K562 (cell line): ENCODE results near the gene RRAGD. TPM values are rescaled to one million over a fixed set of nuclear protein-coding genes. Genes with fewer than 3 reads are reported as not detected.

Experiments used
- ATAC-seq: fragments of 200-7000 bp; cut with Tn5 transposase; 3 replicates; pipeline ENCODE4 v1.9.1; 2020; ENCODE audit warnings: moderate library complexity
- BruUV-seq: library from RNA; stranded (reverse); fragments of 400-500 nt; replicated peaks from 2 replicates; lab custom pipeline; 2021; lab: Mats Ljungman, UMichigan
- CTCF ChIA-PET: fragments of 300-600 bp; formaldehyde crosslinking; extraction: SDS; loops from one replicate; lab custom pipeline; 2021; ENCODE audit warnings: low intra/inter-chr PET ratio; lab: Yijun Ruan, JAX
- POLR2A ChIA-PET: fragments of 300-600, 350-650 bp; sonication (Branson Sonifier 250); formaldehyde crosslinking; extraction: SDS; loops from one replicate; lab custom pipeline; 2021; ENCODE audit warnings: antibody characterized with exemption, inconsistent platforms; lab: Yijun Ruan, JAX
- DNase-seq, 4 experiments: peaks; one replicate each; pipeline versions ENCODE4 v3.0.0 to v3.0.0-alpha.2; 2011 to 2018; ENCODE audit warnings: low spot score in 3 of 4, mixed read lengths in 3 of 4; ENCODE audit errors: extremely low read depth in 1 of 4
- FAIRE-seq: peaks from 2 replicates; lab custom pipeline; 2011; peaks lifted over from hg19 to GRCh38; lab: Jason Lieb, UNC
- H2AFZ ChIP-seq: 2 replicates; pipeline ENCODE4 v1.6.0; 2011; ENCODE audit warnings: low read depth, low read length, control low read depth, inconsistent platforms
- H3K27ac ChIP-seq: fragments of 200-600 bp; 3 replicates; pipeline ENCODE4 v1.8.0; 2011; ENCODE audit warnings: low read depth, mild to moderate bottlenecking, control low read depth, inconsistent platforms, low read length, moderate library complexity, mixed read lengths; ENCODE audit errors: extremely low read depth
- H3K27me3 ChIP-seq, 2 experiments: fragments of 300-600 bp in 1 of 2; 2 replicates in 1 of 2; 3 replicates in 1 of 2; pipeline versions ENCODE4 v1.6.0 to v1.8.0; 2011; ENCODE audit warnings: inconsistent platforms in 2 of 2, low read length in 2 of 2, mild to moderate bottlenecking in 1 of 2, mixed read lengths in 1 of 2, moderate library complexity in 1 of 2; ENCODE audit not compliant: control insufficient read depth in 2 of 2, insufficient read depth in 2 of 2
- H3K36me3 ChIP-seq: fragments of 300-600 bp; 3 replicates; pipeline ENCODE4 v1.8.0; 2011; ENCODE audit warnings: mild to moderate bottlenecking, low read length, inconsistent platforms; ENCODE audit not compliant: control insufficient read depth, insufficient read depth
- H3K4me1 ChIP-seq, 2 experiments: fragments of 200-600 bp in 1 of 2; replicated peaks in 1 of 2; 2 replicates in 1 of 2; 3 replicates in 1 of 2; pipeline versions ENCODE4 v1.5.1 to v1.8.0; 2011; ENCODE audit warnings: inconsistent platforms in 2 of 2, low read length in 2 of 2, mild to moderate bottlenecking in 1 of 2, mixed read lengths in 1 of 2, moderate library complexity in 1 of 2; ENCODE audit not compliant: control insufficient read depth in 2 of 2, insufficient read depth in 2 of 2
- H3K4me2 ChIP-seq: 2 replicates; pipeline ENCODE4 v1.6.1; 2011; ENCODE audit warnings: low read length, control low read depth, inconsistent platforms, mixed read lengths; ENCODE audit not compliant: insufficient read depth
- H3K4me3 ChIP-seq: fragments of 200-600 bp; sonication (generic), shearing (Covaris generic); 2 replicates; pipeline ENCODE4 v1.5.1; 2016; ENCODE audit warnings: control low read depth, inconsistent platforms
- H3K79me2 ChIP-seq: fragments of 200-600 bp; 3 replicates; pipeline ENCODE4 v1.8.0; 2011; ENCODE audit warnings: low read length, inconsistent platforms; ENCODE audit not compliant: control insufficient read depth, insufficient read depth
- H3K9ac ChIP-seq, 2 experiments: 2 replicates each; pipeline versions ENCODE4 v1.6.0 to v1.6.1; 2011; ENCODE audit warnings: low read depth in 2 of 2, low read length in 2 of 2, control low read depth in 1 of 2, inconsistent platforms in 1 of 2, mild to moderate bottlenecking in 1 of 2, mixed read lengths in 1 of 2; ENCODE audit not compliant: insufficient read depth in 1 of 2
- H3K9me1 ChIP-seq: one replicate; pipeline ENCODE4 v1.6.0; 2011; ENCODE audit warnings: inconsistent platforms, mild to moderate bottlenecking, low read length, moderate library complexity; ENCODE audit not compliant: control insufficient read depth, insufficient read depth
- H3K9me3 ChIP-seq: replicated peaks from 2 replicates; pipeline ENCODE4 v1.5.1; 2011; ENCODE audit warnings: low read depth, low read length, inconsistent platforms; ENCODE audit not compliant: control insufficient read depth, insufficient read depth
- H4K20me1 ChIP-seq: replicated peaks from 2 replicates; pipeline ENCODE4 v1.6.1; 2011; ENCODE audit warnings: low read length, inconsistent platforms, mixed read lengths; ENCODE audit not compliant: control insufficient read depth, insufficient read depth
- MYBL2 ChIP-seq, 2 experiments: fragments of 450-650 bp in 1 of 2; sonication (generic) in 1 of 2; formaldehyde crosslinking in 1 of 2; IDR thresholded peaks; 2 replicates each; pipeline versions ENCODE4 v1.6.1 to v1.8.1; 2017 to 2022; ENCODE audit warnings: borderline replicate concordance in 1 of 2, inconsistent platforms in 1 of 2, low read depth in 1 of 2, mild to moderate bottlenecking in 1 of 2, missing genetic modification reagents in 1 of 2, moderate library complexity in 1 of 2
- WGBS: fragments of 100-300 bp; shearing (Covaris generic); methylation state at CpG from one replicate; pipeline ENCODE4 v1.1.6; 2016; ENCODE audit warnings: low coverage, mixed read lengths; ENCODE audit not compliant: insufficient coverage; ENCODE audit errors: missing lambda C conversion rate; 5-methylcytosine and 5-hydroxymethylcytosine counted together
- in situ Hi-C: fragments of 300-500 bp; cut with MboI; formaldehyde crosslinking; loops from 4 replicates; pipeline ENCODE4 v1.15.0; 2018; ENCODE audit warnings: inconsistent platforms, mixed read lengths
- intact Hi-C: fragments of 100-400 bp; cut with micrococcal nuclease; formaldehyde crosslinking; loops from 2 replicates; pipeline ENCODE4 v1.14.2; 2022
- polyA plus RNA-seq, 8 experiments: library from polyadenylated mRNA; depleted of rRNA in 4 of 8; stranded (reverse) in 5 of 8; unstranded in 3 of 8; fragments of >200 nt; fragmentation: Nextera tagmentation in 2 of 8; fragmentation: Illumina TruSeq in 1 of 8; extraction: Ambion mirVana in 2 of 8; extraction: Trizol in 1 of 8; gene quantifications; 2 replicates each; pipeline versions ENCODE4 v1.2.1 to v1.2.3, GENCODE V29; 2011 to 2014; ENCODE audit warnings: inconsistent platforms in 1 of 8, missing spikeins in 1 of 8
- total RNA-seq, 7 experiments: library from RNA; depleted of rRNA in 6 of 7; stranded (reverse); fragments of >200 nt in 6 of 7; fragmentation: Illumina TruSeq in 2 of 7; extraction: Trizol in 2 of 7; gene quantifications; 2 replicates each; pipeline versions ENCODE4 v1.2.1 to v1.2.3, GENCODE V29; 2011 to 2021; ENCODE audit warnings: low replicate concordance in 1 of 7
- TF ChIP-seq, protein P1 (sequence below): fragments of 450-650 bp; conservative IDR thresholded peaks from 2 replicates; pipeline ENCODE4 v1.6.1; 2016; ENCODE audit warnings: missing genetic modification characterization, low read depth, mild to moderate bottlenecking, missing compliant biosample characterization, moderate library complexity
- TF ChIP-seq, protein P2 (sequence below): sonication (generic); formaldehyde crosslinking; IDR thresholded peaks from 2 replicates; pipeline ENCODE4 v1.5.0; 2020; ENCODE audit warnings: missing genetic modification reagents

Gene RRAGD
- total and polyA plus RNA-seq, 9 of the 15 experiments (the other 6 are each of a cell fraction or from before 2014, with no cell fraction given), result 0.03 to 0.07 (median 0.04) TPM; not detected in 6

DNA sequence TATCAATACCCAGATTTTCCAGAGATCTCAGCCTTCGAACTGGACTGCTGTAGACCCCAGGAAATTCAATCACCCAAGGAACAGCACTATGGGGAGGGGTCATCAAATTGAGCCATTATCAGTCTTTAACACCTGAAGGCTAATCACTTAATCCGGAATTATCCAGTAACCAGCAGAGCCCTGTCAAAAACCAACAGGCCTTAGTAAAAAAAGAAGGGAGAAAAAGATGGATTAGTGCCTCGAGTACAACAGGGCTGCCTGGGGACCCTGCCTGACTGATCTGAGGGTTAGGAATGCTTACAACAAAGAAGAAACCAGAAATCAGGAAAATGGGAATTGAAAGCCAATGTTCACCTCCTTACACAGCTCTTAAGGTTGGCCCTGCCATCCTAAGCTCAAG, 7.6 kb downstream of the RRAGD start:
- H3K9me1 ChIP-seq, result peaks cover 2% of the 10 kb centered on the region
- TF ChIP-seq MYBL2 (IDR thresholded peaks at IDR 0.05; ENCODE audit: low read depth) (no peak), MYBL2 (CRISPR knock-in tag; IDR thresholded peaks at IDR 0.05; ENCODE audit: borderline replicate concordance) (no peak)
- TF ChIP-seq, protein P1, sequence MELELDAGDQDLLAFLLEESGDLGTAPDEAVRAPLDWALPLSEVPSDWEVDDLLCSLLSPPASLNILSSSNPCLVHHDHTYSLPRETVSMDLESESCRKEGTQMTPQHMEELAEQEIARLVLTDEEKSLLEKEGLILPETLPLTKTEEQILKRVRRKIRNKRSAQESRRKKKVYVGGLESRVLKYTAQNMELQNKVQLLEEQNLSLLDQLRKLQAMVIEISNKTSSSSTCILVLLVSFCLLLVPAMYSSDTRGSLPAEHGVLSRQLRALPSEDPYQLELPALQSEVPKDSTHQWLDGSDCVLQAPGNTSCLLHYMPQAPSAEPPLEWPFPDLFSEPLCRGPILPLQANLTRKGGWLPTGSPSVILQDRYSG (tag), result no peak
- TF ChIP-seq, protein P2, sequence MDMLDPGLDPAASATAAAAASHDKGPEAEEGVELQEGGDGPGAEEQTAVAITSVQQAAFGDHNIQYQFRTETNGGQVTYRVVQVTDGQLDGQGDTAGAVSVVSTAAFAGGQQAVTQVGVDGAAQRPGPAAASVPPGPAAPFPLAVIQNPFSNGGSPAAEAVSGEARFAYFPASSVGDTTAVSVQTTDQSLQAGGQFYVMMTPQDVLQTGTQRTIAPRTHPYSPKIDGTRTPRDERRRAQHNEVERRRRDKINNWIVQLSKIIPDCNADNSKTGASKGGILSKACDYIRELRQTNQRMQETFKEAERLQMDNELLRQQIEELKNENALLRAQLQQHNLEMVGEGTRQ, result no peak
- BruUV-seq, result no TSS peak
- no peaks in the 10 kb centered on the region for H3K4me1 ChIP-seq
- no peaks in the 10 kb centered on the region for H3K9me3 ChIP-seq
- H4K20me1 ChIP-seq, result 0 out of 2 replicates have a peak, but pooled peaks cover 4% of the 10 kb centered on the region
- no peak overlapping the region for H3K9ac ChIP-seq
- H3K27ac ChIP-seq, result no peak overlapping the region
- DNase-seq (no peak), ATAC-seq (no peak), FAIRE-seq (no peak)
- POLR2A ChIA-PET, result no interaction called here
- CTCF ChIA-PET, result no interaction called here
- no peak overlapping the region for H2AFZ ChIP-seq
- intact Hi-C loops (no loop called here), in situ Hi-C loops (no loop called here)
- no peak overlapping the region for H3K4me3 ChIP-seq
- WGBS, result 4% methylated on average over 3 of the region's 3 CpGs
- H3K4me2 ChIP-seq, result no peak overlapping the region
- H3K27me3 ChIP-seq, result peaks cover 10 to 43% of the 10 kb centered on the region in 2 experiments; a peak in 4 of 5 replicates
- no peaks in the 10 kb centered on the region for H3K36me3 ChIP-seq
- no peaks in the 10 kb centered on the region for H3K79me2 ChIP-seq
